Body of pancreas (tissue), 4 donors: Measurements from ENCODE around the gene C1orf35.

ENCODE experiments used
- CTCF ChIP-seq, 7 experiments: fragments of 450-650 bp in 4 of 7; fragments of 200-600 bp in 3 of 7; sonication (generic) in 3 of 7; IDR thresholded peaks; one replicate each; pipeline ENCODE4 v1.5.1; 2016 to 2019; ENCODE audit warnings: antibody characterized with exemption in 7 of 7
- POLR2A ChIP-seq, 3 donors: fragments of 450-650 bp; IDR thresholded peaks; one replicate each; pipeline ENCODE4 v1.6.1; 2016; ENCODE audit warnings: antibody characterized with exemption in 3 of 3, mild to moderate bottlenecking in 2 of 3

- TF ChIP-seq CTCF (IDR thresholded peaks at IDR 0.05) (no peak), POLR2A (IDR thresholded peaks at IDR 0.05) (no peak)
These were observed 33.0 kb downstream of the C1orf35 start for GRCh38 chr1:228070173-228070572.
